Naive B cell (primary cell): ENCODE measurements around the gene ELOVL5. TPM values are rescaled to one million over a fixed set of nuclear protein-coding genes. Genes with fewer than 3 reads are reported as not detected.

Experiments
- polyA plus RNA-seq, 6 donors: library from polyadenylated mRNA; unstranded; fragments of 300-500 nt; fragmentation: Illumina TruSeq; gene quantifications; one replicate each; pipeline ENCODE4 v1.2.3, GENCODE V29; 2021; ENCODE audit warnings: low read depth in 6 of 6

Gene ELOVL5
- polyA plus RNA-seq, 6 donors from 2014 or later = 124 to 200 (median 166) TPM

Other genes starting within 250 kb of the ELOVL5 start
- gene GCM1, start 200.1 kb downstream of the ELOVL5 start, polyA plus RNA-seq = under 1 TPM in 5 of 6 donors, not detected in 1; 0.09 to 0.54 (median 0.31) TPM
- 10 to 100 TPM in 1 of 6 donors, 1 to 10 TPM in 5; 2.0 to 11.2 (median 8.6) TPM for gene GCLC, start 196.2 kb upstream of the ELOVL5 start, polyA plus RNA-seq